Measurements from ENCODE around the gene MGAT5B. TPM values are rescaled to one million over a fixed set of nuclear protein-coding genes. Genes with fewer than 3 reads are reported as not detected.

Gene MGAT5B
- total RNA-seq, 1 donor from 2014 or later, result 1.8 TPM

GRCh38 chr17:76822184-76822778 lies 45.9 kb upstream of the MGAT5B start:
- no peak for TF ChIP-seq EZH2 (IDR thresholded peaks at IDR 0.05)
- TF ChIP-seq, protein P1, sequence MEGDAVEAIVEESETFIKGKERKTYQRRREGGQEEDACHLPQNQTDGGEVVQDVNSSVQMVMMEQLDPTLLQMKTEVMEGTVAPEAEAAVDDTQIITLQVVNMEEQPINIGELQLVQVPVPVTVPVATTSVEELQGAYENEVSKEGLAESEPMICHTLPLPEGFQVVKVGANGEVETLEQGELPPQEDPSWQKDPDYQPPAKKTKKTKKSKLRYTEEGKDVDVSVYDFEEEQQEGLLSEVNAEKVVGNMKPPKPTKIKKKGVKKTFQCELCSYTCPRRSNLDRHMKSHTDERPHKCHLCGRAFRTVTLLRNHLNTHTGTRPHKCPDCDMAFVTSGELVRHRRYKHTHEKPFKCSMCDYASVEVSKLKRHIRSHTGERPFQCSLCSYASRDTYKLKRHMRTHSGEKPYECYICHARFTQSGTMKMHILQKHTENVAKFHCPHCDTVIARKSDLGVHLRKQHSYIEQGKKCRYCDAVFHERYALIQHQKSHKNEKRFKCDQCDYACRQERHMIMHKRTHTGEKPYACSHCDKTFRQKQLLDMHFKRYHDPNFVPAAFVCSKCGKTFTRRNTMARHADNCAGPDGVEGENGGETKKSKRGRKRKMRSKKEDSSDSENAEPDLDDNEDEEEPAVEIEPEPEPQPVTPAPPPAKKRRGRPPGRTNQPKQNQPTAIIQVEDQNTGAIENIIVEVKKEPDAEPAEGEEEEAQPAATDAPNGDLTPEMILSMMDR (IDR thresholded peaks at IDR 0.05), result no peak
- TF ChIP-seq EZH2phosphoT487 (IDR thresholded peaks at IDR 0.05), result no peak
- Histone ChIP-seq H3K4me3 (no peak overlapping the region), H2AFZ (replicated peaks) (no peak overlapping the region), H3F3A (ENCODE audit: low read depth) (no peaks in the 10 kb centered on the region), H3K4me2 (no peak overlapping the region), H3K9ac (no peak overlapping the region), H3K79me2 (ENCODE audit: low read depth) (no peaks in the 10 kb centered on the region), H3K9me3 (ENCODE audit: low read depth) (no peaks in the 10 kb centered on the region), H3K4me1 (no peaks in the 10 kb centered on the region), H3K27ac (no peak overlapping the region), H4K20me1 (ENCODE audit: low read depth) (no peaks in the 10 kb centered on the region), H3K27me3 (no peaks in the 10 kb centered on the region), H3K36me3 (no peaks in the 10 kb centered on the region)
- Mint-ChIP-seq H3K9me3 (no peaks in the 10 kb centered on the region), H3K27ac (no peak overlapping the region), H3K36me3 (no peaks in the 10 kb centered on the region), H3K4me3 (no peak overlapping the region), H3K27me3 (ENCODE audit: insufficient read depth, low read depth) (peaks cover 5% of the 10 kb centered on the region), H3K4me1 (peaks cover 6% of the 10 kb centered on the region)
- no peak for DNase-seq (ENCODE audit: low spot score)

DNA sequence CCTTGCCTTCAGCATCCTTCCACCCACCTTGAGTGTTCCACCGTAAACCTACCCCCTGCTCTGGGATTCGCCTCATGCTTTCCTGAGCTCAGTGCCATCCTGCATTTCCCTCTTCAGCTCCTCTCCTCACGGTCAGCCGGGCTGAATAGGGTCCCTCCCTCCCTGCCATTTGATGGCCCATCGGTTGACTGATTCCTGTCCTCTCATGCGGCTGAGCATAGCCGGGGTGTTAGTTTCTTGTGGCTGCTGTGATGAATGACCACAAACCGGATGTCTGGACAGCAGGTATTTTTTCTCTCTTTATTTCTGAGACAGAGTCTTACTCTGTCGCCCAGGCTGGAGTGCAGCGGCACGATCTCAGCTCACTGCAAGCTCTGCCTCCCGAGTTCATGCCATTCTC lies 44.1 kb upstream of the MGAT5B start:
- Histone ChIP-seq H3F3A (ENCODE audit: low read depth) (no peaks in the 10 kb centered on the region), H3K4me2 (no peak overlapping the region), H3K4me1 (no peaks in the 10 kb centered on the region), H2AFZ (replicated peaks) (no peak overlapping the region), H4K20me1 (ENCODE audit: low read depth) (no peaks in the 10 kb centered on the region), H3K9ac (no peak overlapping the region), H3K27me3 (no peaks in the 10 kb centered on the region), H3K27ac (no peak overlapping the region), H3K9me3 (ENCODE audit: low read depth) (no peaks in the 10 kb centered on the region), H3K79me2 (ENCODE audit: low read depth) (no peaks in the 10 kb centered on the region), H3K36me3 (no peaks in the 10 kb centered on the region), H3K4me3 (no peak overlapping the region)
- H3K4me3 Mint-ChIP-seq, result no peak overlapping the region
- H3K27ac Mint-ChIP-seq, result no peak overlapping the region
- H3K9me3 Mint-ChIP-seq, result no peaks in the 10 kb centered on the region
- H3K36me3 Mint-ChIP-seq, result no peaks in the 10 kb centered on the region
- H3K27me3 Mint-ChIP-seq (ENCODE audit: insufficient read depth, low read depth), result peaks cover 5% of the 10 kb centered on the region
- no peak for DNase-seq (ENCODE audit: low spot score)
- TF ChIP-seq EZH2 (IDR thresholded peaks at IDR 0.05) (no peak), EZH2phosphoT487 (IDR thresholded peaks at IDR 0.05) (no peak)
- TF ChIP-seq, protein P1 (IDR thresholded peaks at IDR 0.05), result no peak
- H3K4me1 Mint-ChIP-seq, result peaks cover 6% of the 10 kb centered on the region

GRCh38 chr17:76826330-76827068 lies 41.7 kb upstream of the MGAT5B start:
- Mint-ChIP-seq H3K4me3 (no peak overlapping the region), H3K9me3 (no peaks in the 10 kb centered on the region), H3K27ac (no peak overlapping the region), H3K27me3 (ENCODE audit: insufficient read depth, low read depth) (peaks cover 5% of the 10 kb centered on the region), H3K36me3 (no peaks in the 10 kb centered on the region), H3K4me1 (peaks cover 6% of the 10 kb centered on the region)
- H3K4me2 ChIP-seq, result no peak overlapping the region
- H3K27ac ChIP-seq, result no peak overlapping the region
- H3K9me3 ChIP-seq (ENCODE audit: low read depth), result no peaks in the 10 kb centered on the region
- TF ChIP-seq, protein P1 (IDR thresholded peaks at IDR 0.05), result no peak
- no peak for TF ChIP-seq EZH2phosphoT487 (IDR thresholded peaks at IDR 0.05)
- no peak for TF ChIP-seq EZH2 (IDR thresholded peaks at IDR 0.05)
- H3K9ac ChIP-seq, result no peak overlapping the region
- H3K36me3 ChIP-seq, result no peaks in the 10 kb centered on the region
- no peak for DNase-seq (ENCODE audit: low spot score)
- no peak overlapping the region for H3K4me3 ChIP-seq
- no peaks in the 10 kb centered on the region for H3K4me1 ChIP-seq
- no peak overlapping the region for H2AFZ ChIP-seq (replicated peaks)
- H3F3A ChIP-seq (ENCODE audit: low read depth), result no peaks in the 10 kb centered on the region
- no peaks in the 10 kb centered on the region for H3K79me2 ChIP-seq (ENCODE audit: low read depth)
- H3K27me3 ChIP-seq, result no peaks in the 10 kb centered on the region
- no peaks in the 10 kb centered on the region for H4K20me1 ChIP-seq (ENCODE audit: low read depth)
